HEK293T (cell line): Measurements from ENCODE around the gene PRSS56.

ENCODE experiments used
- ARNT ChIP-seq: fragments of 450-650 bp; IDR thresholded peaks from 2 replicates; pipeline ENCODE4 v1.6.1; 2017; ENCODE audit warnings: mild to moderate bottlenecking
- BHLHE40 ChIP-seq: fragments of 450-650 bp; IDR thresholded peaks from 2 replicates; pipeline ENCODE4 v1.6.1; 2016; ENCODE audit warnings: mild to moderate bottlenecking, moderate library complexity, borderline replicate concordance
- ELF4 ChIP-seq: fragments of 450-650 bp; IDR thresholded peaks from 2 replicates; pipeline ENCODE4 v1.6.1; 2017; ENCODE audit warnings: antibody characterized with exemption
- FOXA1 ChIP-seq: fragments of 450-650 bp; IDR thresholded peaks from 2 replicates; pipeline ENCODE4 v1.6.1; 2016; ENCODE audit warnings: mild to moderate bottlenecking
- FOXK2 ChIP-seq: fragments of 450-650 bp; IDR thresholded peaks from 2 replicates; pipeline ENCODE4 v1.6.1; 2016; ENCODE audit warnings: mild to moderate bottlenecking
- FOXM1 ChIP-seq: fragments of 450-650 bp; IDR thresholded peaks from 2 replicates; pipeline ENCODE4 v1.6.1; 2017; ENCODE audit warnings: mild to moderate bottlenecking, borderline replicate concordance
- HDGF ChIP-seq: fragments of 450-650 bp; IDR thresholded peaks from 2 replicates; pipeline ENCODE4 v1.6.1; 2017; ENCODE audit warnings: antibody characterized with exemption, borderline replicate concordance
- L3MBTL2 ChIP-seq: fragments of 450-650 bp; conservative IDR thresholded peaks from 2 replicates; pipeline ENCODE4 v1.6.1; 2016; ENCODE audit warnings: mild to moderate bottlenecking
- NFRKB ChIP-seq: fragments of 450-650 bp; IDR thresholded peaks from 2 replicates; pipeline ENCODE4 v1.6.1; 2016; ENCODE audit warnings: mild to moderate bottlenecking, moderate library complexity
- PKNOX1 ChIP-seq: fragments of 450-650 bp; IDR thresholded peaks from 2 replicates; pipeline ENCODE4 v1.6.1; 2016
- SP1 ChIP-seq: fragments of 450-650 bp; IDR thresholded peaks from 2 replicates; pipeline ENCODE4 v1.6.1; 2017
- SUZ12 ChIP-seq: fragments of 450-650 bp; IDR thresholded peaks from 2 replicates; pipeline ENCODE4 v1.6.1; 2016; ENCODE audit warnings: mild to moderate bottlenecking
- TARDBP ChIP-seq: fragments of 450-650 bp; IDR thresholded peaks from 2 replicates; pipeline ENCODE4 v1.6.1; 2016
- ZNF384 ChIP-seq: fragments of 450-650 bp; IDR thresholded peaks from 2 replicates; pipeline ENCODE4 v1.6.1; 2016

DNA sequence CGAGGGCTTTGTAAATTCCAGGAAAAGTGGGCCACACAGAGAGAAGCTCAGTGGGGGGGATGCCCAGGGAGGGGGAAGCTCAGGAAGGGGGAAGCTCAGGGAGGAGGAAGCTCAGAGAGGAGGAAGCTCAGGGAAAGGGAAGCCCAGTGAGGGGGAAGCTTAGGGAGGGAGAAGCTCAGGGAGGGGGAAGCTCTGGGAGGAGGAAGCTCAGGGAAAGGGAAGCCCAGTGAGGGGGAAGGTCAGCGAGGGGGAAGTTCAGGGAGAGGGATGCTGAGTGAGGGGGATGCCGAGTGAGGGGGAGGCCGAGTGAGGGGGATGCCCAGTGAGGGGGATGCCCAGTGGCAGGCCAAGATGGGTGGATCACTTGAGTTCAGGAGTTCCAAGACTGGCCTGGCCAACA lies 18.5 kb downstream of the PRSS56 start:
- TF ChIP-seq PKNOX1 (no peak), FOXM1 (no peak), ELF4 (no peak), HDGF (no peak), FOXK2 (no peak), BHLHE40 (no peak), L3MBTL2 (no peak), ZNF384 (no peak), TARDBP (no peak), ARNT (no peak), FOXA1 (no peak), SP1 (no peak), SUZ12 (no peak), NFRKB (no peak)
